GM04504 (cell line): ENCODE data around the gene KIR3DL3.
"Not testable (repeated sequence)": the region's sequence is repeated elsewhere in the genome, so short reads cannot be mapped to it uniquely, and the experiment has no call there.

ENCODE experiments used
- DNase-seq: peaks from one replicate; pipeline ENCODE4 v3.0.0-alpha.2; 2012; ENCODE audit warnings: low read depth

Gene KIR3DL3

GRCh38 chr19:54724142-54724541 is at the start of gene KIR3DL3:
Gene KIR3DL3 (plus strand): TSS chr19:54724442. CDS start chr19:54724497, 55 bp downstream.
- no peak for DNase-seq

GRCh38 chr19:54676210-54676834 is 47.9 kb upstream of the KIR3DL3 start:
- peak; percentile 4 for DNase-seq

GRCh38 chr19:54677217-54677616 is 47.0 kb upstream of the KIR3DL3 start:
- no peak for DNase-seq

- not testable (repeated sequence) for DNase-seq
These were observed 42.6 kb upstream of the KIR3DL3 start for GRCh38 chr19:54681596-54681995.

GRCh38 chr19:54682306-54682856 is 41.9 kb upstream of the KIR3DL3 start:
- DNase-seq = no peak

GRCh38 chr19:54684527-54684926 is 39.7 kb upstream of the KIR3DL3 start:
- no peak for DNase-seq

- no peak for DNase-seq
These were observed 32.5 kb upstream of the KIR3DL3 start for GRCh38 chr19:54691582-54692297.

GRCh38 chr19:54692298-54692615 is 32.0 kb upstream of the KIR3DL3 start:
- no peak for DNase-seq

- DNase-seq = no peak
These were observed 29.6 kb upstream of the KIR3DL3 start for GRCh38 chr19:54694648-54695047.

- no peak for DNase-seq
These were observed 28.1 kb upstream of the KIR3DL3 start for GRCh38 chr19:54696117-54696548.

GRCh38 chr19:54696766-54697165 is 27.5 kb upstream of the KIR3DL3 start:
- DNase-seq = no peak

GRCh38 chr19:54697716-54698115 is 26.5 kb upstream of the KIR3DL3 start:
- DNase-seq = not testable (repeated sequence)

GRCh38 chr19:54704928-54705327 is 19.3 kb upstream of the KIR3DL3 start:
- no peak for DNase-seq

GRCh38 chr19:54707962-54708361 is 16.3 kb upstream of the KIR3DL3 start:
- no peak for DNase-seq

- DNase-seq = no peak
These were observed 15.5 kb upstream of the KIR3DL3 start for GRCh38 chr19:54708781-54709180.

GRCh38 chr19:54709212-54709948 is 14.9 kb upstream of the KIR3DL3 start:
- DNase-seq = no peak

- not testable (repeated sequence) for DNase-seq
These were observed 14.3 kb upstream of the KIR3DL3 start for GRCh38 chr19:54709956-54710355.

- DNase-seq = no peak
These were observed 402 bp downstream of the KIR3DL3 start for GRCh38 chr19:54724644-54725043.

- DNase-seq = no peak
These were observed 1.1 kb downstream of the KIR3DL3 start for GRCh38 chr19:54725321-54725720.

GRCh38 chr19:54727562-54727961 is 3.3 kb downstream of the KIR3DL3 start:
- DNase-seq = no peak

GRCh38 chr19:54728167-54728566 is 3.9 kb downstream of the KIR3DL3 start:
- no peak for DNase-seq

GRCh38 chr19:54729416-54730188 is 5.4 kb downstream of the KIR3DL3 start:
- no peak for DNase-seq
